ENCODE data around the gene ID2.

The ID2 gene

DNA sequence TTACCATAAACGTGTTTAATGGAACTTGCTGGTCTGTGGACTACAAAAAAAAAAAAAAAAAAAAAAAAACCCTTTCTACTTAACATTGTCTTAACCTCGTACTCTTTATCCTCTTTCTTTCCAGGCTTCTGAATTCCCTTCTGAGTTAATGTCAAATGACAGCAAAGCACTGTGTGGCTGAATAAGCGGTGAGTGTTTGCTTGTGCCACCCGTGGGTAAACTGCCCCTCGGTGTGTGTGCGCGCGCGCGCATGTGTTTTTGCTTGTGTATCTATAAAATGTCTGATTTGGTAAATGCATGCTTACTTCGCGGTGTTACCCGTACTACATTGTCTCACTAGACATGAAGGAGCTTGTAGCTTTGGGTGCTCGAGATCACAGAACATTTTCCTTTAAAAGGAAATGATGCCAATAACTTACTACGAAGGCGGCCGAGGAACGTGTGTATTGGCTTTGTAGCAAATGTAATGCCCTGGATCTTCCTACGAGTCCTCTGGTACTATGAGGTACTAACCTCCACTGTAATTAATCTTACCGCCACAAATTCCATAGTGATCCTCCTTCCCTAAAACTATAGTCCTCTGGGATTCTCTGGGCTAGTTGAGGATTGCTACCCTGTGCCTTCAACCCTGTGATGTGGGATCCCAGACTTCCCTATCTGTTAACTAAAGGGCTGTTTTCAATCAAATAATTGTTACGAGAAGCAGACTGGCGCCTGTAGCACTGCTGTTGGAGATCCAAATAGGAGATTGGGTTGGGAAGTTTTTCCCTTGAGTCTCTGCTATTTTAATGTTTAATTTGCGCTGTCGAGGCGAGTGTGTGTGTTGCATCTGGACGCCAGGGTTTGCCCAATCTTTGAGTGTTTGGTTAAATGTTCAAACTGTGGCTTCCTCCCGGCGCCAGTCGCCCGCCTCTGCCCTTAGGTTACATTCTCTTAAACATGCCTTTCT, 1.1 kb downstream of the ID2 start:
- Histone ChIP-seq H3K27me3 (ENCODE audit: insufficient read depth, low read depth) (no peaks in the 10 kb centered on the region), H3K27ac (peak overlapping the region; percentile 19; the same call in 1 of the 2 replicates), H3K4me1 (ENCODE audit: low read depth, poor library complexity, severe bottlenecking) (peaks cover 38% of the 10 kb centered on the region), H4K20me1 (ENCODE audit: insufficient read depth) (no peaks in the 10 kb centered on the region), H3K4me2 (peak overlapping the region; percentile 77), H2AFZ (ENCODE audit: low read depth) (no peak overlapping the region), H3K4me3 (IDR thresholded peaks at IDR 0.05; ENCODE audit: insufficient read depth, low read depth, low read length) (no peak overlapping the region), H3K79me2 (ENCODE audit: insufficient read depth, low read depth) (peaks cover 17% of the 10 kb centered on the region; the same call in 1 of the 2 replicates), H3K9ac (peak overlapping the region; percentile 43), H3K36me3 (ENCODE audit: insufficient read depth) (no peaks in the 10 kb centered on the region)
- no peak for TF ChIP-seq CTCF (conservative IDR thresholded peaks at IDR 0.05; ENCODE audit: low read depth, low read length)

GRCh38 chr2:8684540-8684877, 2.7 kb downstream of the ID2 start:
- TF ChIP-seq CTCF (conservative IDR thresholded peaks at IDR 0.05; ENCODE audit: low read depth, low read length): no peak
- Histone ChIP-seq H3K4me1 (ENCODE audit: low read depth, poor library complexity, severe bottlenecking) (peaks cover 33% of the 10 kb centered on the region), H3K9ac (peak overlapping the region; percentile 75), H3K36me3 (ENCODE audit: insufficient read depth) (no peaks in the 10 kb centered on the region), H3K4me2 (peak overlapping the region; percentile 77), H4K20me1 (ENCODE audit: insufficient read depth) (no peaks in the 10 kb centered on the region), H3K27me3 (ENCODE audit: insufficient read depth, low read depth) (no peaks in the 10 kb centered on the region), H3K27ac (peak overlapping the region; percentile 51), H2AFZ (ENCODE audit: low read depth) (no peak overlapping the region), H3K4me3 (IDR thresholded peaks at IDR 0.05; ENCODE audit: insufficient read depth, low read depth, low read length) (no peak overlapping the region), H3K79me2 (ENCODE audit: insufficient read depth, low read depth) (peaks cover 17% of the 10 kb centered on the region; the same call in 1 of the 2 replicates)

GRCh38 chr2:8684878-8685696, 3.2 kb downstream of the ID2 start:
- Histone ChIP-seq H3K4me1 (ENCODE audit: low read depth, poor library complexity, severe bottlenecking) (peaks cover 27% of the 10 kb centered on the region), H3K36me3 (ENCODE audit: insufficient read depth) (no peaks in the 10 kb centered on the region), H3K4me3 (IDR thresholded peaks at IDR 0.05; ENCODE audit: insufficient read depth, low read depth, low read length) (peak overlapping the region; percentile 71), H3K9ac (peak overlapping the region; percentile 75), H4K20me1 (ENCODE audit: insufficient read depth) (no peaks in the 10 kb centered on the region), H3K4me2 (peak overlapping the region; percentile 77), H3K27ac (peak overlapping the region; percentile 51), H3K27me3 (ENCODE audit: insufficient read depth, low read depth) (no peaks in the 10 kb centered on the region), H2AFZ (ENCODE audit: low read depth) (peak overlapping the region; percentile 74), H3K79me2 (ENCODE audit: insufficient read depth, low read depth) (peaks cover 17% of the 10 kb centered on the region; the same call in 1 of the 2 replicates)
- TF ChIP-seq CTCF (conservative IDR thresholded peaks at IDR 0.05; ENCODE audit: low read depth, low read length): no peak

DNA sequence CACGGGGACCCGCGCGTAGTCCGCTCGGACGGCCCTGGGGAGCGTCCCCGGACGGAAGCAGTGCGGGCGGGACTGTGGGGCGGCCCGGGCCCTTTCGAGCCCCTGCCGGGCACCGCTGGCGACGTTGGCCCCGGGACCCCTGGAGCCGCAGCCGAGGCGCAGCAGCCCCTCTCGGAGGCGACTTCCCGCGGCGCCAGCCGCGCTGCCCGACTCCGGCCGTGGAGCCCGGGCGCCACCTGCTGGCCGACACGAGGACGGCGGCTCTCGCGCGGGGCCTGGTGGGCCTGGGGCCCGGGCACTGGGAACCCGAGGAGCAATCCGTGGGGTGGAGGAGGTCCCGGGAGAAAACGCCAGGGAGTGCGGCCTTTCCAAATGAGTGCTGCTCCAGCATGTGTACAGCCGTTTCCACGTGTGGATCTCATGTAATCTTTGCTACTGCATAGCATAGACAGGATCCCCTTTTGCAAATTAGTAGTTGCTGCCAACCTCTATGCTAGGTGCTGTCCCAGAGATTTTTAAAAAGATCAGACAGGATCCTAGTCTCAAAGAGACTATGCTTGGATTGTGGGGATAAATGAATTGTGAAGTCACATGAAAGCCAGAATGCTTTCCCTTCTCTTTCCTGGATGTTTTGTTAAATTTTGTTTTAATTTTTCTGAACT, 4.0 kb downstream of the ID2 start:
- peak overlapping the region; percentile 74 for H2AFZ ChIP-seq (ENCODE audit: low read depth)
- TF ChIP-seq CTCF (conservative IDR thresholded peaks at IDR 0.05; ENCODE audit: low read depth, low read length): peak; percentile 87
- peaks cover 17% of the 10 kb centered on the region; the same call in 1 of the 2 replicates for H3K79me2 ChIP-seq (ENCODE audit: insufficient read depth, low read depth)
- H3K27me3 ChIP-seq (ENCODE audit: insufficient read depth, low read depth): no peaks in the 10 kb centered on the region
- H3K36me3 ChIP-seq (ENCODE audit: insufficient read depth): no peaks in the 10 kb centered on the region
- peaks cover 20% of the 10 kb centered on the region for H3K4me1 ChIP-seq (ENCODE audit: low read depth, poor library complexity, severe bottlenecking)
- no peaks in the 10 kb centered on the region for H4K20me1 ChIP-seq (ENCODE audit: insufficient read depth)
- peak overlapping the region; percentile 77 for H3K4me2 ChIP-seq
- peak overlapping the region; percentile 75 for H3K9ac ChIP-seq
- H3K27ac ChIP-seq: peak overlapping the region; percentile 51
- peak overlapping the region; percentile 71 for H3K4me3 ChIP-seq (IDR thresholded peaks at IDR 0.05; ENCODE audit: insufficient read depth, low read depth, low read length)
